GM18907 (cell line): ENCODE measurements around the gene GBP4.

Source experiments
- ATAC-seq: cut with Tn5 transposase; IDR thresholded peaks from one replicate; pipeline ENCODE4 v1.9.1; 2021; ENCODE audit warnings: mild to moderate bottlenecking, moderate library complexity; ENCODE audit not compliant: unreplicated experiment

Gene GBP4

DNA sequence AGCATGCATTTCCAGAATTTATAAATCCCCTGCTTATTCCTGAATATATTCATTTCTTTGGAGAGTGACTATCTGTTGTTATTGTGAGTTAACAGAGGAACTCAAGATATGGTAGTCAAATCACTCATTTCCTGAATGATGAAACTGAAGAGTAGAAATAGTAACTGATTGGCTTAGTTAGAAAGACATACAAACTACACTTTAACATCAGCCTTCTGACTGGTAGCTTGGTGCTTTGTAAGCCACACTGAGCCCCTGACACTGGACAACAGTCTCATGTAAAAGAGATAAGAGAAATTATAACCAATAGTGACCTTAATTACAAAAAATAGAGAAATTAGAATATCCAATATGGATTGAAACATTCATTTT lies 27.7 kb downstream of the GBP4 start:
- no peak for ATAC-seq

DNA sequence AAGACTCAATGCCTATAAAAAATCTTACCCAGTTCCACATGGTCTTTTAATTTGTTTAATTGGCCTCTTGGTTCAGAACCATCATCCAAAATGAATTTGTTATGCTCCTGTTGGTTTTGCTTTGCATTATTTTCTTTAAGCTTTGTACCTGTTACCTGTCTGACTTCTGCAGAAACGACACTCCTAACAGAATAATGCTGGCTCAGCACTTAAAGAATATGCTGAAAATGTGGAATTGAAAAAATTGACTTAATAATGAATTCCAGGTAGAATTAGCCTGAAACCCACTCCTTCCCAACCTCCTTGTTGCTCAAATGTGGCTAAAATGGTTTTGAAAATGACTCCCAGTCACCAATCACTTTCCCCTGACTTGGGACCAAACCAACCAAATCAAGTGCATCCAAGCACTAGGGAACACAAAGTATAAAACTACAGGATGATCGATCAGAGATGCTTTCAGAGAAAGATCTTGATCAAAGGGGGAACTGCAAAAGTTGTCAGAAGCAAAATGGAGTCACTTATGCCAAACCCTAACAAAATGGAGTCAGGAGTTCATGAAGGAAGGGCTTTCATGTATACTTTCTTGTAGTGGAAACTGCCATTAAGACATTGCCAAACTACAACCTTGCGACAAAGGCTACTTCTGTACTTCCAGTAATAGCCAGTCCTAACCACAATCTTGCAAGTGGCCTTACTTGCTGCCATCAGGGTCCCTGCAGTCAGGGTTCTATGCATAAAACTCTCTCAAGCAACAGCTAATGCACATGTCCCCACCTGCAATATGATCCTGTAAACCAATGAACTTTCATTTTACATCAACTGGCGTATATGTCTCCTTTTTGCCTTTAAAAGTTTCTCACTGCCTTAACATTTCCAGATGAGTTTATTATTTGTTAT lies 28.3 kb downstream of the GBP4 start:
- ATAC-seq, result no peak

- ATAC-seq, result no peak
Observed at GRCh38 chr1:89169166-89169565, 29.6 kb downstream of the GBP4 start.

- ATAC-seq, result no peak
Observed at GRCh38 chr1:89167590-89168230, 31.0 kb downstream of the GBP4 start.

GRCh38 chr1:89166705-89167104 lies 32.0 kb downstream of the GBP4 start:
- no peak for ATAC-seq

GRCh38 chr1:89165811-89166210 lies 32.9 kb downstream of the GBP4 start:
- ATAC-seq, result no peak

GRCh38 chr1:89151047-89151446 lies 47.7 kb downstream of the GBP4 start:
- ATAC-seq, result no peak

- no peak for ATAC-seq
Observed at GRCh38 chr1:89149976-89150375, 48.8 kb downstream of the GBP4 start.

DNA sequence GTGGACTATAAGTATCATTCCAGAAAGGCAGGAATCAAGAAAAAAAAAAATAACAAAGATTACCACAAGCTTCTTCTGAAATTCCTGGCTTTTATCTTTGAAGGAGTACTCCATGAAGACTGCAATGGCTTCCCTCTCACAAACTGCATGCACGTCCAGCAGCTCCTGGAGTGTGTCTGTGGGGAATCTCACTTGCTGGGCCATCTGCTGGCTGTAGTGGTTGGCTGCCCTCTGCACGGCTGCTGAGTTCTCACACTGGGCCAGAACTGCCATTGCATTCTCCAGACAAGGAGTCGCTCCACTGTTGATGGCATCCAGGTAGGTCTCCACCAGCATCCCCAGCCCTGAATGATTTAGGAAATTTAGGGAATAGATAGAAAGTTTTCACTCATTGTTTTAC lies 49.5 kb downstream of the GBP4 start:
- no peak for ATAC-seq

- ATAC-seq, result no peak
Observed at GRCh38 chr1:89147678-89148658, 50.8 kb downstream of the GBP4 start.

- no peak for ATAC-seq
Observed at GRCh38 chr1:89146721-89147120, 52.0 kb downstream of the GBP4 start.

DNA sequence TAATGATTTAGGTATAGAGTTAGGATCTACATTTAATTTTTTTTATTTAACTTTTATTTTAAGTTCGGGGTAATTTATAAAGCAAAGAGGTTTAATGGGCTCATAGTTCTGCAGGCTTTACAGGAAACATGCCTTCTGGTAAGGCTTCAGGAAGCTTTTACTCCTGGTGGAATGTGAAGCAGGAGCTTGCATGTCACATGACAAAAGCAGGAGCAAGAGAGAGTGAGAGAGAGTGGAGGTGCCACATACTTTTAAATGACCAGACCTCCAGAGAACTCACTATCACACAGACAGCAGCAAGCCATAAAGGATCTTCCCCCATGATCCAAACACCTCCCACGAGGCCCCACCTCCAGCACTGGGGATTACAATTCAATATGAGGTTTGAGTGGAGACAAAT lies 55.3 kb downstream of the GBP4 start:
- no peak for ATAC-seq

- ATAC-seq, result no peak
Observed at GRCh38 chr1:89142160-89142559, 56.6 kb downstream of the GBP4 start.

- no peak for ATAC-seq
Observed at GRCh38 chr1:89133747-89134146, 65.0 kb downstream of the GBP4 start.
